Right renal pelvis (tissue), 4 donors: ENCODE measurements around the gene PITPNM1. TPM values are rescaled to one million over a fixed set of nuclear protein-coding genes. Genes with fewer than 3 reads are reported as not detected.
A peak's percentile ranks its signal among the peaks of the same experiment; 100 is the strongest.

Experiments used
- DNase-seq, 4 donors: peaks; one replicate each; pipeline ENCODE4 v3.0.0-alpha.2; 2013; ENCODE audit warnings: low read depth in 4 of 4, low spot score in 3 of 4, missing footprints in 1 of 4
- polyA plus RNA-seq, 4 donors: library from polyadenylated mRNA; unstranded; fragments of 120-200 nt; gene quantifications; one replicate each; pipeline ENCODE4 v1.2.1, GENCODE V29; 2013; ENCODE audit not compliant: insufficient read length in 4 of 4

Gene PITPNM1
- polyA plus RNA-seq, 4 donors = 25.7 to 43.7 (median 32.1) TPM

DNA sequence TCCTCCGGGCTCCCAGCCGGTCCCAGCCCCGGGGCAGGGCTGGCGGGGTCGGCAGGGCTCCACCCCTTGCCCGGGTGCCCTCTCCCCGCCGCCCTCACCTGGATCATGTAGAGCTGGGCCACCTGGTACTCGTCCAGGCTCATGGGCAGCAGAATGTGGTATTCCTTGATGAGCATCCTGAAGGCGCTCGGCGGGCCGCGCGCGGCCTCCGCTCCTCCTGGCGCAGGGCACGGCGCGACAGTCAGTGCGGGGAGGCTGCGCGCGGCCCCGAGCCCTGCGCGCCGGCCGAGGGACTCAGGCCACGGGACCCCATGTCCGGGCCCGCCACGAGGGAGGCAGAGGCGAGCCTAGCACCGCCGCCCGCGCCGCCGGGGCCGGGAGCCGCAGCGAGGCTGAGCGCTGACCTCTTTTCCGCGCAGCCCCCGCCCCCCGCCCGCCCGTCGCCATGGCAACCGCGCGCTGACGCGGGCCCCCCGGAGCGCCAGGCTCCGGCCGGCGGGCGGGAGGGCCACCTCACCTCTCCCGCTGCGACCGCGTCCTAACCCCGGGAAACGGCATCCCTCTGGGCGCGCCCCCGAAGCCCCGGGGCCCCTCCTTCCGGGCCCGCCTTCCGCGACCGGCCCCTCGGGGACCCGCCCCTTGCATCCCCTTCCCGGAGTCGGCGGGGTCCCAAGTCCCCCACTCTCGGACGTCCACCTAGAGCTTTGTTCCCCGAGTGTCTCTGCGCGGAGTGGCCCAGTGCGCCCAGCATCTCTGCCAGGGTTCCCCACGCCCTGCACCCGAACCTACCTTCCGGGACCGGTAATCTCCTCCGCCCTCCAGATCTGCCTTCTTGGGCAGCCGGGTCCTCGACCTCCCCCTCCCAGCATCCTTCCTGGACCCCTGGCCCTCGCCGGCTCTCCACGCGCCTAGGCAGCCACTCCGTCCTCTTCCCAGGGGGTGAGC is 886 bp downstream of the PITPNM1 start:
- DNase-seq = peak in 1 of 4 donors; percentile 13

DNA sequence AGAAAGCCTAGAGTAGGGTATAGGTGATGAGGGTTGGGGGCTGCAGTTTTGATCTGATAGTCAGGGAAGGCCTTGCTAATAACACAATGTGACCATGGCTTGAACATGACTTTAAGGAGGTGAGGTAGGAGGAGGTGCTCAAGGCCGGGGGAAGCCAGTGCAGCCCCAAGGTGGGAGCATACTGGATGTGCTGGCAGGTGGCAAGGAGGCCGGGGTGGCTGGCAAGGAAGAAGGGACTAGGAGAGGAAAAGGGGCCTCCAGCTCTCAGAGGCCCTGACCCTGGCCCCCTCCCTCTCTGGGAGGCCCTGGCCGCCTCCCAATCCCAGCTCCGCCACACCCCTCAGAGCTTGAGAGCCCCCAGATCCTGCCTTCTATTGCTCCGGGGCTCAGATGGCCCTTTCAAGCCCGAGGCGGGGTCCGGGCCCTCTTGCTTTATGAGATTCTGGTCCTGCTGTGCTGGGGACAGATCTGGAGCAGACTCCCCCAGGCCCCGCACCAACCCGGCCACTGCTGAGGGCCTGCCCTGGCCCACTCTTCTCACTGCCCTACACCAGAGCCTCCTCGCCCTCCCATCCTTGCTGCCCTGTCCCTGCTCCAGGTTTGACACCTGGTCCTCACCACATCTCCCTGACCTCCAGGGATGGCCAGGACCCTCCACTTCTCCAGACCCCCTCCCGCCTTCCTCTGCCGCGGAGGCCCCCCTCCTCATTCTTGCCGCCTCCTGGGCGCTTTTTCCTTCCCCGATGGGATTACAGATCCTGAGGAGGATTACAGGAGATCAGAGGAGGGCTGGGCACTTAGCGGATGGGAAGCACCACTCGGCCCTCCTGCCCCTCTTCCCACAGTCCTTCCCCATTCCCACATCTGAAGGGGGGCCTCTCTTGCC is 1.8 kb downstream of the PITPNM1 start:
- no peak for DNase-seq

DNA sequence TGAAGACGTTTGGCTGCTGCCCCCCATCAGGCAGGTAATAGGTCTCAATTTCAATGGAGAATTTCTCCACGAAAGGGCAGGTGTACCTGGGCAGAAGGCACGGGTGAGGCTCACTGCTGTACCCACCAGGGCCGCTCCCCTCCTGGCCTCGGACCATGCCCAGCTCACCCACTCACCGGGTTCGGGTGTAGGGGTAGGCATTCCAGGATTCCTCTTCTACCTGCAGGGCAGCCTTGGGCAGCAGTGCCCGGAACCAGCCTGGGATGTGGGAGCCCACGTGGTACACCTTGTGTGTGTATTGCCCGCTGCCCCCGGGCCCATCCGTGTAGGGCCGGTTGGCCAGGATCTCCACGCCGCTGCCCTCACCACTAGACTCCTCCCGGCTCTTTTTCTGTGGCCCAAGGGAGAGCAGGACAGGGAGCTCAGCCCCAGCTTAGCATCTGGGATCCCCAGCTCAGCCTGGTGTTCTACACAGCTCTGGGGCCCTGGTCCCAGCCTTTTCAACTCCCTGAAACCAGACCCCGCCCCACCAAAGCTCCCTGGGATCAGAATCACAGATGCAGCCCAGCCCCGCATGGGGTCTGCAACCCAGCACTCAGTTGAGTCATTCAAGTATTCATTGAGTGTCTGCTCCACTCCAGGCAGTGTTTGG is 2.7 kb downstream of the PITPNM1 start:
- no peak for DNase-seq

DNA sequence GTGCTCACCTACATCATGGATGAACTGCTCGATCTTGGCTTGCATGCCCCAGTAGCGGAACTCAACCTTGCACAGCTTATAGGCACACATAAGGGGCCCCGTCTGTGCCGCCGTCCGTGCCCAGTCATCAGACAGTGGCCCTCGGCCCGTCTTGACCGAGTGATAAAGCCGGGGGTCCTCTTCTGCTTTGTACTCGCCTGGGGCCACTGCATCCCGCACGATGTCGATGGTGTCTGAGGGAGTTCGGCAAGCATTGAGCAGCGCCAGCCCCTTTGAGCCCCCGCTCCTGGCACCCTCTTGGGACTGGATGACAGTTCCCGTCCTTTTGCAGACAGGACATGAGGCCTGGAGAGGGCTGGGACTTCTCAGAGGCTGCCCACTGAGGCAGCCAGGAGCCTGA is 3.3 kb downstream of the PITPNM1 start:
- DNase-seq = no peak

DNA sequence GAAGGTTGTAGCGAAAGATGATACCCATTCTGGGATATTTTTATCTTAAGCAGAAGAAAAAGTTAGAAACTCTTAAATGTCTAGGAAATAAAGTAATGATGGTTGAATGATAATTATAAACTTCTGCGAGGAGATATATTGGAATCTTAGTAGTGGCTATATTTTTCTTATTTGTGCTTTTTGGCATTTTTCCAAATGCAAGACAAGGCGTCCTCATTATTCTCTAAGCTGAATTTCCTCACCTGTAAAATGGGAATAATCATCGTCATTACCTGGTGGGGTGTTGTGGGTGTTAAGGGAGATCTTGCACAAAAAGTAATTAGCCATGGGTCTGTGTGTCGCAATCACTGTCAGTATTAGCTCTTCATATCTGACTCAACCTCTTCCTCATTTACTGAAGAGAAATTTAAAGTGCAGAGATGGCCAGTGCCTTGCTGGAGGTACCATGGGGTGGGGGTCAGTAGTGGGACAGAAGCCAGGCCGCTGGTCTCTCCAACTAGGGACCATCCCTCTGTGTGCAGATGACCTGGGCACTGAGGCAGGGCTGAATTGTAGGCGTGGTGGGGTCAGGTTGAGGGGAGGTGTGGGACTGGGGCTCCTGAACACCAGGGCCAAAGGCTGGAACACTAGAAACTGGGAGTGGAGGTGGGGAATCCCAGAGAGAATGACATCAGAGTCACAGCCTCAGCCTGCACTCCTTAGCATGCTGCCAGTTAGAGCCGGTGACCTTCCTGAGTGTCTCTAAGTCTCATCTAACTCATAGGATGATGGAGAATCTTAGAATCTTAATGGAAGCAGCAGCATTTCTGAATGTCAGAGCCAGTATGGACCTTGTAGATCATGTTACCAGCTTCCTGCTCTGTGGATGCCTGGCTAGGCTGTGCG is 4.1 kb downstream of the PITPNM1 start:
- no peak for DNase-seq

DNA sequence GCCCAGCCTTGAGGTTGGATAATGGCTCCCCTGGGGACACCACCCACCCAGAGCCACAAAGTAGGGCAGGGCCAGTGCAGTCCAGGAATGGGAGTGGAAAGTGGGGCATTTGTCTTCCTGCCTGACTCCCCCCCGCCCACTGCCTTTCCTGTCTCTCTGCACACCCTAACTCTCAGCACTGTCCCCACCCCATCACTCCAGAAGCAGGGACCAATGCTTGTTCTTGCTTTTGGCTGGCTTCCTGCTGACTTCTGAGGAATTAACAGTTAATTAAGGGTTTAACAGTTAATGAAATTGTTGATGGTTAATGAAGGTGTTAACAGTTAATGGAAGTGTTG is 4.7 kb downstream of the PITPNM1 start:
- no peak for DNase-seq

DNA sequence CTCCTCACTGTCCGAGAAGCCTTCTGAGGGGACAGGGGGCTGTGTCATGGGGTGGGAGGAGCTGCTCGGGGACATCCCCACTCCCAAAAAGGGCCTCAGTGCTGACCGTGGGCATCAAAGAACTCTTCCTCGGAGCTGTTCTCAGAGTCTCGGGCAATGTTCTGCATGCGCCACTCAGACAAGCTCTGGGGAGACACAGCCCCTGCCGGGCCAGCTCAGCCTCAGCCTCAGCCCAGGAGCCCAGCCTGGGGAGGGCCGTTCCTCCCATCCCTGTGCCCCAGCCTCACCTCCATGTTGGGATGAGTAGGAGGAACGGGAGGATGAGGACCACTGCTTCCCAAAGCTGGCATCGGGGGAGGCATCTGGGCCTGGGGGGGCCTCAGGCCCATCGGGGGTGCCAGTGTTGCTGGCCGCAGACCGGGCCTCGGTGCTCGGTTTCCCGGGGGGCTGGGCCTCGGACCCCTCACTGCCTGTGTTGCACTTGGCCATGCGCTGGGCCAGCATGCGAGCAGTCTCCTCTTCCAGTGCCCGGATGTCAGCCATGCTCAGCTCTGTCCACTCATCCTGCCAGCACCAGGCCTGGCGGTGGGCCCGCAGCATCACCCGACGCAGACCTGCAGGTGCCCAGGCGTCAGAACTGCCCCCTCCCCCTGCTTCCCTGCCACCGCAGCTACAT is 5.2 kb downstream of the PITPNM1 start:
- no peak for DNase-seq

DNA sequence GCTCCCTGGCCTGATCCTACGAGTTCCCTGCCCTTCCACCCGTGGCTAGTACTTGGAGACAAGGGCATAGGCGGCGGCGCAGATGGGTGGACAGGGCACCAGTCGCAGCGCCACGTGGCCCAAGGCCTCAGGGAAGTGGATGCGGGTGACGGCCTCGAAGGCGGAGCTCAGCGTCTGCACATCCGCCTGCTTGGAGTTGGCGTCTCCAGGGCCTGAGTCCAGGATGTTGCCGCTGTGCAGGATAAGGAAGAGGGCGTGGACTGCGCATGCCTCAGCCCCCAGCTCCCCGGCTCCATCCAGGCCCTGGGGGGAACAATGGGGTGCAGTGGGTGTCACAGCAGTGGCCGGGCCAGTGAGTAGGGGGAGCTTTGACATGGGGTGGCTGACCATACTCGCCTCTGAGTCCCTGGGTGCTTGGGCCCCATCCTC is 6.6 kb downstream of the PITPNM1 start:
- no peak for DNase-seq

DNA sequence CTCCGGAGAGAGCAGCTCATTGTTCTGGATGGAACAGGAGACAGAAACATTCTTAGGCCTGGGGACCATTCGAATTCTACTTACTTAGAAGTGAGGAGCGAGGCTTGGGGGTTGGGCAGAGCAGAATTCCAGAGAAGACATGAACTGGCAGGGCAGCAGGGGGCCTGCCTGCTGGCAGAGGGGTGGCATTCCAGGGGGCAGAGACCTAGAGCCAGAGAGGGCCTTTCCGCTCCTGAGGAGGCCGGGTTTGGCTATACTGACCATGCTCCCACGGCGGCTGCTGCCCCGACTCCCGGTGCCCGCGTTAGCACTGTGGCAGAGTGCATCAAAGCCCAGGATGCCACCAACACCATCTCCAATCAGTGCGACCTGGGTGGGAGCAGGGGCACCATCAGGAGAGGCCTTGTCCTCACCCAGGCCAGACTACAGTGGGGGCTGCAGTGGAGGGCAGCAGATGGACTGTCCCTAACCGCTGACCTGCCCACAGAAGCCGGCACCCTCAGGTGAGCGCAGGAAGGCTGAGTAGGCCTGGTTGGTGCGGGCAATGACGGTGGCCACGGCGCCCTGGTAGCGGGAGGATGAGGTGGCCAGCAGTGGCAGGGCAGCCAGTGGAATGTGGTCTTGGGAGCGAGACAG is 7.4 kb downstream of the PITPNM1 start:
- DNase-seq = no peak

DNA sequence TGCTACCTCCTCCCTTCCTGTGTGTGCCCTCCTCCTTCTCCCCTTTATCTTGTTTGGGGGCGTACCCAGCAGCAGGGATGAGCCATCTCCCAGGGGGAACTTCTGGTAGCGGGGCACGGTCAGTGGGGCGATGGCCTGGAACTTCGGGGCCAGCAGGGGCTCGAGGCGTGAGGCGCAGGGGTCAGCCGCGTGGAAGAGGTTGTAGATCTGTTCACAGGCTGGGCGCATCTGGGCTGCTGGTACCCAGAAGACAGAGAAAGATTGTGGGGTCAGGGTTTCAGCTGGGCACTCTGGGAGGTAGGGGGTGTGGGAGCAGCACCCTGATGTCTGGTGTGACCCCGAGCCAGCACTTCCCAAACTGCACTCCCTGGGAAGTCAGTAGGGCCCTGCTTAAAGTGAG is 9.1 kb downstream of the PITPNM1 start:
- no peak for DNase-seq

DNA sequence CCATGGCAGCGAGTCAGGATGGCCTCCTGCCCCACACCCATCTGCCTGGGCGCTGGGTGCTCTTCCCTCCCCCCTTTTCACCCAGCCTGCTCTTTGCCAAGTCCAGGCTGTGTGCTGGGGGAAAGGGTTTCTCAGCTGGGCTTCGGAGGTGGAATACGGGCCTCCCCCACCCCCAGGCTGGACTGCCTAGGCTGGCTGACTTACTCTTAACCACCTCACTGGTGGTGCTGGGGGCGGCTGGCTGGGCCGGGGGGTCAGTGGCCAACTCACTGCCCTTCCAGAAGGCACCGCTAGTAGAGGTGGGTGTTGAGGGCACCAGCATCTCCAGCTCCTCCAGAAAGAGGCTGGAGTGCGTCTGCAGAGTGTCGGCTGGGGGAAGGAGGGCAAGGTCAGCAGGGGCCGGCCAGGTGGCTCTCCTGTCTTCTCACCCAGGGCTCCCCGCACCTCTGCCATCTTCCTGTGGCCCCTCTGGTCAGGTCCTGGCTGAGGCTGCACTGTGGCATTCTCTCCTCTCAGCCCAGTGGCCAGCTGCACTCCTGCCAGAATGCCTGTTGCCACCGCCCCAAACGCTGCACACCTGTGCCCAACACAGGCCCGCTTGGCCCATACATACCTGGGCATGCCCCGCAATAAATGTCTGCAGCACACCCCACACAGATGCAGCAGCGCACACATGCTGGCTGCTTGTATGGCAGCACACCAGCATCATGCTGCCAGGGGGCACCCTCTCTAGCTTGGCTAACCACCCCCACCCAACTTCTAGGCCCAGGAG is 9.7 kb downstream of the PITPNM1 start:
- no peak for DNase-seq

DNA sequence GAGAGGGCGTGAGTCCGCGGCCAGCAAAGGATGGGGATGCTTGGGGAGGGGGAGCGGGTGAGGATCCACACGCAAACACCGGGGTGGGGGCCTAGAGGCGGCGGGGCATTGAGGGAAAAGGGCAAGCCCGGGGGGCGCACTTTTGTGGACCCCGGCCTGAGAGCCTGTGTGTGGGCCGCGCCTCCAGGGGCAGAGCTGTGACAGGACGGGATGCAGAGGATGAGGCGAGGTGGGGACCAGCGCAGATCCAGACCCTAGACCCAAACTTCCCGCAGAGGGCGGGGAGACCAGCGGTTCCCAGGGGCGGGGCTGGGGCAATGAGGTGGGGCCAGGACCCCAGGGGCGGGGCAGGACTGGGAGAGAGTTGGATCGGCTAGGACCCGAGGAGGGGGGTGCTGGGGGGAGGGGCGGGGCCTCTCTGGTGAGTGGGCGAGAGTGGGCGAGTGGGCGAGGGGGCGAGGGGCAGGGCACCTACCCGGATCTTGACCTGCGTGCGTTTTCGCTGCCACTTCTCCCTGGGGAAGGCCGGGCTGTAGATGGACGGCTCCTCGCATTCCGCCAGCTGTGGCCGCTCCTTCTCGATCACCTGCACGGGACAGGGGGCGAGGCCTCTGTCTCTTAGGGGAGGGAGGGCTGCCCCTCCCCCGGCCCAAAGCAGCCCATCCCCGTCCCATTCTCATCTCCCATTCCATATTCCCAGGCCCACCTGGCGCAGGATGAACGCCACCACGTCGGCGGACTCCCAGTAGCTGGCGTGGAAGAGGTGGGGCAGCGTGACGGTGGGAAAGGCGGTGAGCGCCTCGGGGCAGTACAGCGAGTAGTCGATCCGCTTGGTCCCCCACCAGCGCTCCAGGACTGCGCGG is 10.6 kb downstream of the PITPNM1 start:
- DNase-seq = no peak

DNA sequence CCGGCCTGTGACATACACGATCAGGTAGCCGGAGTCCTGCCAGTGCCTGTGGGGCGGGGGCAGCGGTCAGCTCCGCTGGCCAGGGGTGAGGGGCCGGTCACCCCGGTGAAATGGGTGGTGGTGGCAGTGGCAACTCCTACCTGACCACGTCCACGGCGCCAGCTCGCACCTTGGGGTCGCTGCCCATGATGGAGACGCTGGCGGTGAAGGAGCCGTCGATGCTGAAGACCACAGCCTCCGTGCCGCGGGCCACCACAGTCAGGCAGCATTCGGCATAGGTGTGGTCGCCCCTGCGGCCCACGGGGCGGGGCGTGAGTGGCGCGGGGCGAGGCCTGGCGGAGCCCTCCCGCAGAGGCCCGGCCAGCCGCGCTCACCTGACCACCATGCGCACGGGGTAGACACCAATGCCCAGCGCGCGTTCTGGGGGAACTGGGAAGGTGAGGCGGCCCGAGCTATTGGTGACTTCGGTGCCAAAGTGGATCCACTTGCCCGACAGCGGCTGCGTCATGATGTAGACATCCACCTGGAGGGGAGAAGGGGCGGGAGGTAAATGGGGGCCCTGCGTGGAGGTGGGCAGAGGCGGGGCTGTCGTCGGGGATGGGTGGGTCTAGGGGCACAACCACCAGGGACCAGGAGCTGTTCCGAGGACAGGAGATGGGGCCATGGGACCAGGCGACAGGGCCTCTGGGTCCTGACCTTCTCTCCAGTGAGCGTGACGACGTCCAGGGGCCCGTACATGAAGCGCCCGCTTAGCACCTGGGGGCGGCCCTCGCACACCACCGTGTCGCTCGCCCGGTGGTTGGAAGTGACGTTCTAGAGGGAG is 11.4 kb downstream of the PITPNM1 start:
- no peak for DNase-seq

DNA sequence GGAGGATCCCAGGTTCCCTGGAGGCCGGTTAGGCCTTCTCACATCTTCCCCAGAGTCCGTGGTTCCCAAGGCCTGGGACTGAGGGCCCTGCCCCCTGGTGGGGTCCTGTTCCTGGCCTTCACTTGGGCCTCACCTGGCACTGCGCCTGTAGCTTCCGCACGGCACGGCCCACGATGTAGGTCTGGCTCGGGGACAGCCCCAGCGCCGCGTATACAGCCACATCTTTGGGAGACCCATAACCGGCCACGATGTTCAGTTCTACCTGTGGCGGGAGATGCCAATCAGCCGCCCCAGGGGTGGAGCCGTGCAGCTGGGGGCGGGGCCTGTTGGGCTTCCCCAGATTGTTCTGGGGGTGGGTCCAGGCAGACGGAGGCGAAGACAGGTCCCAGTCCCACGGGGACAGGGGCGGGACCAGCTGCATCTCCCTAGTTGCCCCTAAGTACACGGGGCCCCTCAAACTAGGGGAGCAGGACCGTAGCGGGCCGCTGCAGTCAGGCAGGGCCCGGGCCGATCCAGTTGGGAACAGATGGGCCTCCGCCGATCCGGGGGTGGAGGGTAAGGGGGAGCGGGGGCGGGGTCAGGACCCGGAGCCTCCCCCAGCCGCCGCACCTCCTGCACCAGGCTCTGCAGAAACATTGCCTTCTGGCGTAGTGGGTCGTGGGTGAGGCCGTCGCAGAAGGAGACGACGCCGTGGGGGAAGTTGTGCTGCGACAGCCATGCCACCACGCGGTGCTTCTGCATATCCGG is 12.2 kb downstream of the PITPNM1 start:
- no peak for DNase-seq

DNA sequence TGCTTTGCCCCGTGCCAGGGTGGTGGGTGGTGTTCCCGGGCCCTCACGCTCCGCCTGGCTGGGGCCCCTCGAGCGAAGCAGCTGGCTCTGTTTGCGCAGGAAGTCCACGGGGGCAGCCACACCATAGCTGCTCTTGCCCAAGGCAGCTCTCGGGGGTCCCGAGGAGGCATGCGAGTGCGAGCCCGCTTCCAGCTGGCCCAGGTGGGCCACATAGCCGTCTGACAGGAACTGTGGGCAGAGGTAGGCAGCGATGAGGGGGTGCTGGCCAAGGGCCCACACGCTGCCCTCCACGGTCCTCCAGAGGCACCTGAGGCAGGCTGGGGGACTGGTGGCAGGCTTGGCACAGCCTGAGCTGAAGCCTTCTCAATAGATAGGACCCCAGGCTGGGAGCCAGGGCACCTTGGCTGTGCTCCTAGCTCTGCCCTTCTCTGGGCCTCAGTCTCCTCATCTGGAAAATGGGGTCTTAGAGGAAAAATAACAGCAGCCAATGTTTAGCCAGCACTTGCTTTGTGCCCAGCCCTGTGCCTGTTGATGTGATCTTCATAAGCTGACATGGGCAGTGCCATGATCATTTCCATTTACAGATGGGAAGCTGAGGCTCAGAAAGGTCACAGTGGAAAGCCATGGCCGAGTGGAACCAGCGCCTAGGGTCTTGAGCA is 13.0 kb downstream of the PITPNM1 start:
- no peak for DNase-seq
